HepG2 (cell line): Measurements from ENCODE around the gene YIF1A. TPM values are rescaled to one million over a fixed set of nuclear protein-coding genes. Genes with fewer than 3 reads are reported as not detected.

Experiments
- ATAC-seq: fragments of 200-7000 bp; cut with Tn5 transposase; 3 replicates; pipeline ENCODE4 v1.9.1; 2020; ENCODE audit warnings: mild to moderate bottlenecking, moderate library complexity
- BruUV-seq: library from RNA; stranded (reverse); fragments of 400-500 nt; replicated peaks from 2 replicates; lab custom pipeline; 2021; lab: Mats Ljungman, UMichigan
- CTCF ChIA-PET: fragments of 300-600 bp; formaldehyde crosslinking; extraction: SDS; loops from one replicate; lab custom pipeline; 2021; ENCODE audit warnings: low total read pairs, inconsistent platforms, low intra/inter-chr PET ratio; lab: Yijun Ruan, JAX
- POLR2A ChIA-PET: fragments of 350-600 bp; sonication (Branson Sonifier 250); formaldehyde crosslinking; loops from one replicate; lab custom pipeline; 2020; ENCODE audit warnings: antibody characterized with exemption, inconsistent platforms; lab: Yijun Ruan, JAX
- DNase-seq: peaks from one replicate; pipeline ENCODE4 v3.0.0-alpha.2; 2015; ENCODE audit warnings: low spot score
- FAIRE-seq: peaks from 3 replicates; lab custom pipeline; 2011; peaks lifted over from hg19 to GRCh38; lab: Jason Lieb, UNC
- H2AFZ ChIP-seq: one replicate; pipeline ENCODE4 v1.6.1; 2011; ENCODE audit warnings: low read length, inconsistent platforms
- H3K27ac ChIP-seq: fragments of 300-600 bp; 3 replicates; pipeline ENCODE4 v1.8.0; 2011; ENCODE audit warnings: mixed run types, mild to moderate bottlenecking, mixed read lengths, low read length, inconsistent platforms; ENCODE audit not compliant: insufficient read depth; ENCODE audit errors: extremely low read length
- H3K27me3 ChIP-seq, 2 experiments: fragments of 200-600 bp in 1 of 2; 2 replicates in 1 of 2; 3 replicates in 1 of 2; pipeline versions ENCODE4 v1.6.0 to v1.8.0; 2011; ENCODE audit warnings: low read length in 2 of 2, mild to moderate bottlenecking in 2 of 2, moderate library complexity in 2 of 2, inconsistent platforms in 1 of 2; ENCODE audit not compliant: insufficient read depth in 2 of 2, control insufficient read depth in 1 of 2
- H3K36me3 ChIP-seq, 2 experiments: fragments of 200-600 bp in 1 of 2; replicated peaks in 1 of 2; 2 replicates in 1 of 2; 3 replicates in 1 of 2; pipeline versions ENCODE4 v1.5.1 to v1.8.0; 2011; ENCODE audit warnings: low read length in 2 of 2, inconsistent platforms in 1 of 2; ENCODE audit not compliant: insufficient read depth in 2 of 2, control insufficient read depth in 1 of 2
- H3K4me1 ChIP-seq: 2 replicates; pipeline ENCODE4 v1.5.1; 2012; ENCODE audit warnings: low read length, inconsistent platforms; ENCODE audit not compliant: insufficient read depth
- H3K4me2 ChIP-seq: 2 replicates; pipeline ENCODE4 v1.6.0; 2011; ENCODE audit warnings: low read depth, low read length, inconsistent platforms
- H3K4me3 ChIP-seq, 3 experiments: fragments of 200-600 bp in 1 of 3; sonication (generic), shearing (Covaris generic) in 1 of 3; replicated peaks in 1 of 3; 2 replicates each; pipeline ENCODE4 v1.5.1; 2011 to 2016; ENCODE audit warnings: low read length in 3 of 3, inconsistent platforms in 2 of 3, low read depth in 2 of 3, mild to moderate bottlenecking in 2 of 3, control low read depth in 1 of 3, mixed read lengths in 1 of 3; ENCODE audit not compliant: insufficient read depth in 1 of 3
- H3K79me2 ChIP-seq: one replicate; pipeline ENCODE4 v1.6.1; 2011; ENCODE audit warnings: low read length, inconsistent platforms; ENCODE audit not compliant: insufficient read depth
- H3K9ac ChIP-seq: 2 replicates; pipeline ENCODE4 v1.6.0; 2011; ENCODE audit warnings: mild to moderate bottlenecking, low read depth, low read length, inconsistent platforms; ENCODE audit not compliant: insufficient read depth
- H3K9me3 ChIP-seq: 2 replicates; pipeline ENCODE4 v1.5.1; 2012; ENCODE audit warnings: mild to moderate bottlenecking, low read length
- H4K20me1 ChIP-seq: 2 replicates; pipeline ENCODE4 v1.6.0; 2011; ENCODE audit warnings: inconsistent platforms, mild to moderate bottlenecking, low read length, moderate library complexity; ENCODE audit not compliant: insufficient read depth
- ARHGAP35 ChIP-seq: sonication (generic); formaldehyde crosslinking; IDR thresholded peaks from 2 replicates; pipeline ENCODE4 v1.9.0; 2022; ENCODE audit warnings: mild to moderate bottlenecking, inconsistent platforms, moderate library complexity, missing genetic modification reagents, borderline replicate concordance
- FOSL1 ChIP-seq: sonication (generic); formaldehyde crosslinking; IDR thresholded peaks from 2 replicates; pipeline ENCODE4 v1.9.0; 2021; ENCODE audit warnings: missing genetic modification reagents, borderline replicate concordance
- HBP1 ChIP-seq: IDR thresholded peaks from 2 replicates; pipeline ENCODE4 v1.6.1; 2016; ENCODE audit warnings: low read depth, control low read depth
- KLF12 ChIP-seq: sonication (generic); formaldehyde crosslinking; IDR thresholded peaks from 2 replicates; pipeline ENCODE4 v1.4.0; 2020; ENCODE audit warnings: missing genetic modification reagents, borderline replicate concordance
- MBD4 ChIP-seq: IDR thresholded peaks from 2 replicates; pipeline ENCODE4 v1.6.1; 2012; ENCODE audit warnings: low read length, inconsistent platforms, borderline replicate concordance
- NAIF1 ChIP-seq: sonication (generic); formaldehyde crosslinking; IDR thresholded peaks from 2 replicates; pipeline ENCODE4 v1.5.0; 2020; ENCODE audit warnings: mild to moderate bottlenecking, missing genetic modification reagents, borderline replicate concordance
- NFIC ChIP-seq: IDR thresholded peaks from 2 replicates; pipeline ENCODE4 v1.6.1; 2012; ENCODE audit warnings: mild to moderate bottlenecking, low read length, inconsistent platforms
- SNRNP70 ChIP-seq: fragments of 200-400 bp; formaldehyde crosslinking; IDR thresholded peaks from 2 replicates; pipeline ENCODE4 v1.6.1; 2017; ENCODE audit warnings: mild to moderate bottlenecking, low read depth, low read length, moderate library complexity
- ZNF260 ChIP-seq: sonication (generic); formaldehyde crosslinking; IDR thresholded peaks from 2 replicates; pipeline ENCODE4 v1.4.0; 2020; ENCODE audit warnings: missing genetic modification reagents, low read depth, mild to moderate bottlenecking, borderline replicate concordance
- ZNF557 ChIP-seq: sonication (generic); formaldehyde crosslinking; IDR thresholded peaks from 2 replicates; pipeline ENCODE4 v1.4.0; 2020; ENCODE audit warnings: missing genetic modification reagents
- ZNF687 ChIP-seq: sonication (generic); formaldehyde crosslinking; IDR thresholded peaks from 2 replicates; pipeline ENCODE4 v1.5.1; 2020; ENCODE audit warnings: mild to moderate bottlenecking, missing genetic modification reagents, moderate library complexity
- ZNF773 ChIP-seq: sonication (generic); formaldehyde crosslinking; IDR thresholded peaks from 2 replicates; pipeline ENCODE4 v1.4.0; 2020; ENCODE audit warnings: missing genetic modification reagents, borderline replicate concordance
- whole genome bisulfite sequencing: methylation state at CpG from one replicate; pipeline ENCODE4 v1.1.6; 2017; ENCODE audit warnings: low lambda C conversion rate; 5-methylcytosine and 5-hydroxymethylcytosine counted together
- in situ Hi-C: cut with HindIII; loops from 2 replicates; pipeline ENCODE4 v1.10.0; 2017; ENCODE audit warnings: low pct_unique_long_range_greater_than_20kb; ENCODE audit not compliant: extremely low pct_ligation_motif_present
- intact Hi-C: fragments of 100-400 bp; cut with micrococcal nuclease; formaldehyde crosslinking; loops from one replicate; pipeline ENCODE4 v1.10.0; 2022; ENCODE audit not compliant: unreplicated experiment
- polyA plus RNA-seq, 8 experiments: library from polyadenylated mRNA; depleted of rRNA in 3 of 8; stranded (reverse) in 7 of 8; unstranded in 1 of 8; fragments of >200 nt; fragmentation: Illumina TruSeq in 4 of 8; extraction: Trizol in 4 of 8; gene quantifications; 2 replicates each; pipeline versions ENCODE4 v1.2.1 to v1.2.3, GENCODE V29; 2011 to 2016; ENCODE audit warnings: low read depth in 4 of 8, missing spikeins in 1 of 8, mixed read lengths in 1 of 8; ENCODE audit not compliant: insufficient read depth in 1 of 8
- total RNA-seq, 5 experiments: library from RNA; depleted of rRNA; stranded (reverse); fragments of >200 nt; fragmentation: Illumina TruSeq; extraction: Trizol; gene quantifications; 2 replicates each; pipeline ENCODE4 v1.2.3, GENCODE V29; 2016; ENCODE audit warnings: low read depth in 1 of 5
- TF ChIP-seq, protein P1 (sequence below): sonication (generic); formaldehyde crosslinking; IDR thresholded peaks from 2 replicates; pipeline ENCODE4 v1.4.0; 2020; ENCODE audit warnings: missing genetic modification reagents
- TF ChIP-seq, protein P2 (sequence below): sonication (generic); formaldehyde crosslinking; IDR thresholded peaks from 2 replicates; pipeline ENCODE4 v1.4.0; 2020; ENCODE audit warnings: mild to moderate bottlenecking, missing genetic modification reagents
- TF ChIP-seq, protein P3 (sequence below): sonication (generic); formaldehyde crosslinking; IDR thresholded peaks from 2 replicates; pipeline ENCODE4 v1.5.0; 2020; ENCODE audit warnings: mild to moderate bottlenecking, missing genetic modification reagents, moderate library complexity

Gene YIF1A
- total and polyA plus RNA-seq, 2 of the 13 experiments (the other 11 are each of a cell fraction or from before 2014, with no cell fraction given), result 133 to 145 TPM

- no peak for TF ChIP-seq ZNF687 (CRISPR knock-in tag)
- no peak for TF ChIP-seq ZNF773 (CRISPR knock-in tag)
- TF ChIP-seq, protein P1, sequence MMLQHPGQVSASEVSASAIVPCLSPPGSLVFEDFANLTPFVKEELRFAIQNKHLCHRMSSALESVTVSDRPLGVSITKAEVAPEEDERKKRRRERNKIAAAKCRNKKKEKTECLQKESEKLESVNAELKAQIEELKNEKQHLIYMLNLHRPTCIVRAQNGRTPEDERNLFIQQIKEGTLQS, result no peak
- TF ChIP-seq ZNF557, result no peak
Measured at GRCh38 chr11:66239511-66239910, 49.4 kb downstream of the YIF1A start (continued).

- no TSS peak for BruUV-seq
- no peak for ATAC-seq
- CTCF ChIA-PET, result no interaction called here
- POLR2A ChIA-PET, result no interaction called here
- no peak for DNase-seq
- intact Hi-C loops, result no loop called here
- no peak overlapping the region for H3K4me3 ChIP-seq
- no peaks in the 10 kb centered on the region for H3K79me2 ChIP-seq
- H3K27ac ChIP-seq, result no peak overlapping the region
- H4K20me1 ChIP-seq, result no peaks in the 10 kb centered on the region
- in situ Hi-C loops, result no loop called here
- H3K27me3 ChIP-seq, result no peaks in the 10 kb centered on the region
- 97% methylated on average over 9 of the region's 17 CpGs for whole genome bisulfite sequencing
- no peaks in the 10 kb centered on the region for H3K9me3 ChIP-seq
- H3K9ac ChIP-seq, result no peak overlapping the region
- H3K4me1 ChIP-seq, result no peaks in the 10 kb centered on the region
- H3K4me2 ChIP-seq, result no peak overlapping the region
- FAIRE-seq, result no peak
- H2AFZ ChIP-seq, result no peak overlapping the region
- H3K36me3 ChIP-seq, result peaks cover 4 to 12% of the 10 kb centered on the region in 2 experiments; a peak in 3 of 5 replicates
- TF ChIP-seq NAIF1, result no peak
- TF ChIP-seq, protein P2, sequence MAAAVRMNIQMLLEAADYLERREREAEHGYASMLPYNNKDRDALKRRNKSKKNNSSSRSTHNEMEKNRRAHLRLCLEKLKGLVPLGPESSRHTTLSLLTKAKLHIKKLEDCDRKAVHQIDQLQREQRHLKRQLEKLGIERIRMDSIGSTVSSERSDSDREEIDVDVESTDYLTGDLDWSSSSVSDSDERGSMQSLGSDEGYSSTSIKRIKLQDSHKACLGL (CRISPR knock-in tag), result no peak
- TF ChIP-seq ZNF260 (CRISPR knock-in tag), result no peak
- TF ChIP-seq ARHGAP35 (CRISPR knock-in tag), result no peak
- TF ChIP-seq HBP1 (CRISPR knock-in tag), result no peak
- no peak for TF ChIP-seq NFIC
- TF ChIP-seq SNRNP70, result no peak
- TF ChIP-seq MBD4, result no peak
- TF ChIP-seq, protein P3, sequence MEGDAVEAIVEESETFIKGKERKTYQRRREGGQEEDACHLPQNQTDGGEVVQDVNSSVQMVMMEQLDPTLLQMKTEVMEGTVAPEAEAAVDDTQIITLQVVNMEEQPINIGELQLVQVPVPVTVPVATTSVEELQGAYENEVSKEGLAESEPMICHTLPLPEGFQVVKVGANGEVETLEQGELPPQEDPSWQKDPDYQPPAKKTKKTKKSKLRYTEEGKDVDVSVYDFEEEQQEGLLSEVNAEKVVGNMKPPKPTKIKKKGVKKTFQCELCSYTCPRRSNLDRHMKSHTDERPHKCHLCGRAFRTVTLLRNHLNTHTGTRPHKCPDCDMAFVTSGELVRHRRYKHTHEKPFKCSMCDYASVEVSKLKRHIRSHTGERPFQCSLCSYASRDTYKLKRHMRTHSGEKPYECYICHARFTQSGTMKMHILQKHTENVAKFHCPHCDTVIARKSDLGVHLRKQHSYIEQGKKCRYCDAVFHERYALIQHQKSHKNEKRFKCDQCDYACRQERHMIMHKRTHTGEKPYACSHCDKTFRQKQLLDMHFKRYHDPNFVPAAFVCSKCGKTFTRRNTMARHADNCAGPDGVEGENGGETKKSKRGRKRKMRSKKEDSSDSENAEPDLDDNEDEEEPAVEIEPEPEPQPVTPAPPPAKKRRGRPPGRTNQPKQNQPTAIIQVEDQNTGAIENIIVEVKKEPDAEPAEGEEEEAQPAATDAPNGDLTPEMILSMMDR (CRISPR knock-in tag), result no peak
- no peak for TF ChIP-seq FOSL1
- TF ChIP-seq KLF12 (CRISPR knock-in tag), result no peak
Measured at GRCh38 chr11:66238786-66239413, 50.0 kb downstream of the YIF1A start.
